H9 (cell line): Measurements from ENCODE around the gene ACAD9. TPM values are rescaled to one million over a fixed set of nuclear protein-coding genes. Genes with fewer than 3 reads are reported as not detected.
A peak's percentile ranks its signal among the peaks of the same experiment; 100 is the strongest.

Experiments used
- DNase-seq: peaks from one replicate; pipeline ENCODE4 v3.0.0-alpha.2; 2017
- H2AFZ ChIP-seq: one replicate; pipeline ENCODE4 v1.6.1; 2013; ENCODE audit warnings: mild to moderate bottlenecking, low read length, control low read depth, moderate library complexity
- H2AK5ac ChIP-seq: 2 replicates; pipeline ENCODE4 v1.6.1; 2013; ENCODE audit warnings: low read length, control low read depth, mixed read lengths; ENCODE audit not compliant: insufficient read length
- H2BK120ac ChIP-seq: one replicate; pipeline ENCODE4 v1.6.1; 2013; ENCODE audit warnings: low read depth, mild to moderate bottlenecking, low read length, control low read depth, inconsistent platforms; ENCODE audit not compliant: poor library complexity, severe bottlenecking
- H2BK12ac ChIP-seq: 2 replicates; pipeline ENCODE4 v1.6.1; 2013; ENCODE audit warnings: low read length, control low read depth, mixed read lengths, low read depth; ENCODE audit not compliant: insufficient read length
- H2BK15ac ChIP-seq: 2 replicates; pipeline ENCODE4 v1.6.1; 2013; ENCODE audit warnings: low read depth, low read length, control low read depth
- H2BK20ac ChIP-seq: one replicate; pipeline ENCODE4 v1.6.1; 2013; ENCODE audit warnings: low read depth, mild to moderate bottlenecking, low read length, control low read depth, inconsistent platforms; ENCODE audit not compliant: poor library complexity, severe bottlenecking
- H2BK5ac ChIP-seq: 2 replicates; pipeline ENCODE4 v1.6.1; 2013; ENCODE audit warnings: low read length, control low read depth, mixed read lengths; ENCODE audit not compliant: insufficient read length
- H3K14ac ChIP-seq: 2 replicates; pipeline ENCODE4 v1.6.1; 2013; ENCODE audit warnings: low read length, control low read depth; ENCODE audit not compliant: insufficient read depth
- H3K18ac ChIP-seq: 2 replicates; pipeline ENCODE4 v1.6.1; 2013; ENCODE audit warnings: low read depth, mild to moderate bottlenecking, mixed read lengths, low read length, control low read depth; ENCODE audit not compliant: insufficient read length
- H3K23ac ChIP-seq: 2 replicates; pipeline ENCODE4 v1.6.1; 2013; ENCODE audit warnings: low read length, control low read depth, mixed read lengths, low read depth; ENCODE audit not compliant: insufficient read length
- H3K23me2 ChIP-seq: 2 replicates; pipeline ENCODE4 v1.6.1; 2013; ENCODE audit warnings: low read depth, mild to moderate bottlenecking, mixed read lengths, low read length, control low read depth; ENCODE audit not compliant: insufficient read length, poor library complexity, severe bottlenecking
- H3K27ac ChIP-seq: 2 replicates; pipeline ENCODE4 v1.5.1; 2013; ENCODE audit warnings: low read length, control low read depth, mixed read lengths, low read depth; ENCODE audit not compliant: insufficient read length
- H3K27me3 ChIP-seq: 2 replicates; pipeline ENCODE4 v1.6.1; 2013; ENCODE audit warnings: low read length, control low read depth, inconsistent platforms; ENCODE audit not compliant: insufficient read depth
- H3K4ac ChIP-seq: 2 replicates; pipeline ENCODE4 v1.6.1; 2013; ENCODE audit warnings: low read depth, mild to moderate bottlenecking, control low read depth, inconsistent platforms, low read length, moderate library complexity
- H3K4me1 ChIP-seq: 2 replicates; pipeline ENCODE4 v1.6.1; 2013; ENCODE audit warnings: low read length, control low read depth, inconsistent platforms; ENCODE audit not compliant: insufficient read depth
- H3K4me2 ChIP-seq: 2 replicates; pipeline ENCODE4 v1.6.1; 2013; ENCODE audit warnings: low read length, control low read depth, mixed read lengths; ENCODE audit not compliant: insufficient read length, insufficient read depth
- H3K56ac ChIP-seq: 2 replicates; pipeline ENCODE4 v1.6.1; 2013; ENCODE audit warnings: low read depth, mild to moderate bottlenecking, mixed read lengths, low read length, control low read depth; ENCODE audit not compliant: insufficient read length
- H3K79me1 ChIP-seq: 2 replicates; pipeline ENCODE4 v1.6.1; 2013; ENCODE audit warnings: low read depth, mild to moderate bottlenecking, moderate library complexity, low read length, control low read depth, inconsistent platforms; ENCODE audit not compliant: insufficient read depth, poor library complexity, severe bottlenecking
- H3K79me2 ChIP-seq: 2 replicates; pipeline ENCODE4 v1.6.1; 2013; ENCODE audit warnings: low read length, control low read depth, inconsistent platforms; ENCODE audit not compliant: insufficient read depth
- H3K9ac ChIP-seq: 2 replicates; pipeline ENCODE4 v1.6.1; 2013; ENCODE audit warnings: low read length, control low read depth, mixed read lengths; ENCODE audit not compliant: insufficient read length; ENCODE audit errors: extremely low read depth
- H3K9me3 ChIP-seq: one replicate; pipeline ENCODE4 v1.6.1; 2013; ENCODE audit warnings: low read depth, low read length, inconsistent platforms; ENCODE audit not compliant: control insufficient read depth
- H3T11ph ChIP-seq: one replicate; pipeline ENCODE4 v1.6.1; 2013; ENCODE audit warnings: mild to moderate bottlenecking, low read length, control low read depth, inconsistent platforms
- H4K20me1 ChIP-seq: one replicate; pipeline ENCODE4 v1.6.1; 2013; ENCODE audit not compliant: control insufficient read depth, insufficient read length, insufficient read depth
- H4K5ac ChIP-seq: 2 replicates; pipeline ENCODE4 v1.6.1; 2013; ENCODE audit warnings: low read depth, mild to moderate bottlenecking, mixed read lengths, low read length, control low read depth; ENCODE audit not compliant: insufficient read length
- H4K8ac ChIP-seq: replicated peaks from 2 replicates; pipeline ENCODE4 v1.6.1; 2013; ENCODE audit warnings: low read length, control low read depth, mixed read lengths, low read depth; ENCODE audit not compliant: insufficient read length
- H4K91ac ChIP-seq: 2 replicates; pipeline ENCODE4 v1.6.1; 2013; ENCODE audit warnings: low read depth, mild to moderate bottlenecking, moderate library complexity, mixed read lengths, low read length, control low read depth; ENCODE audit not compliant: insufficient read length
- H3K27ac Mint-ChIP-seq, 3 experiments: 2 replicates in 2 of 3; 3 replicates in 1 of 3; pipeline ENCODE4 v1.8.0; 2020 to 2021; ENCODE audit warnings: mixed read lengths in 3 of 3, mild to moderate bottlenecking in 1 of 3, moderate library complexity in 1 of 3
- H3K27me3 Mint-ChIP-seq: 2 replicates; pipeline ENCODE4 v1.8.0; 2021; ENCODE audit warnings: low read depth, mild to moderate bottlenecking, moderate library complexity, mixed read lengths
- H3K36me3 Mint-ChIP-seq, 3 experiments: 2 replicates in 2 of 3; 3 replicates in 1 of 3; pipeline ENCODE4 v1.8.0; 2020 to 2021; ENCODE audit warnings: low read depth in 3 of 3, mixed read lengths in 3 of 3; ENCODE audit not compliant: insufficient read depth in 1 of 3
- H3K4me1 Mint-ChIP-seq, 2 experiments: 2 replicates each; pipeline ENCODE4 v1.8.0; 2020; ENCODE audit warnings: mixed read lengths in 2 of 2
- H3K4me3 Mint-ChIP-seq, 2 experiments: 2 replicates in 1 of 2; 3 replicates in 1 of 2; pipeline ENCODE4 v1.8.0; 2020 to 2021; ENCODE audit warnings: mild to moderate bottlenecking in 2 of 2, mixed read lengths in 2 of 2, moderate library complexity in 1 of 2
- H3K9me3 Mint-ChIP-seq, 2 experiments: 2 replicates in 1 of 2; 3 replicates in 1 of 2; pipeline ENCODE4 v1.8.0; 2020; ENCODE audit warnings: mild to moderate bottlenecking in 2 of 2, mixed read lengths in 2 of 2, moderate library complexity in 1 of 2
- CTCF ChIP-seq: fragments of 200-600 bp; sonication (generic); conservative IDR thresholded peaks from 3 replicates; pipeline ENCODE4 v1.8.0; 2021; ENCODE audit warnings: antibody characterized with exemption, mild to moderate bottlenecking
- WGBS: extraction: QIAGEN DNeasy Blood & Tissue Kit; methylation state at CpG from one replicate; pipeline ENCODE4 v1.1.7; 2013; ENCODE audit warnings: missing lambda C conversion rate, low lambda C conversion rate, mixed read lengths; ENCODE audit not compliant: insufficient read length; ENCODE audit errors: extremely low coverage; 5-methylcytosine and 5-hydroxymethylcytosine counted together
- total RNA-seq: library from RNA; stranded (reverse); gene quantifications from 2 replicates; pipeline ENCODE4 v1.2.1, GENCODE V29; 2021

ACAD9 gene
- total RNA-seq, 1 experiment from 2014 or later, result 43.1 TPM

GRCh38 chr3:128848936-128849335, 30.5 kb upstream of the ACAD9 start:
- no peak overlapping the region for H4K91ac ChIP-seq
- no peak overlapping the region for H3K14ac ChIP-seq
- no peak overlapping the region for H3K27ac ChIP-seq
- no peak overlapping the region for H2BK12ac ChIP-seq
- no peak overlapping the region for H4K5ac ChIP-seq
- H3K27me3 Mint-ChIP-seq, result no peaks in the 10 kb centered on the region
- H2BK15ac ChIP-seq, result no peak overlapping the region
- peak overlapping the region in 1 of 3 experiments; percentile 68; a peak in 1 of 7 replicates for H3K27ac Mint-ChIP-seq
- no peak overlapping the region for H3K23ac ChIP-seq
- H4K8ac ChIP-seq, result no peak overlapping the region
- H3K4me2 ChIP-seq, result no peak overlapping the region
- H2BK120ac ChIP-seq, result no peak overlapping the region
- H3K4me1 ChIP-seq, result no peaks in the 10 kb centered on the region
- H3K9me3 Mint-ChIP-seq, result peaks cover 7 to 13% of the 10 kb centered on the region in 2 experiments
- no peak overlapping the region for H3K4ac ChIP-seq
- no peaks in the 10 kb centered on the region for H3K79me2 ChIP-seq
- no CpG with 5 or more reads among the region's 13 CpGs for WGBS
- H3K4me1 Mint-ChIP-seq, result peaks cover 22 to 24% of the 10 kb centered on the region in 2 experiments
- H2AK5ac ChIP-seq, result no peak overlapping the region
- peaks cover 2% of the 10 kb centered on the region for H3K9me3 ChIP-seq
- peaks cover 6% of the 10 kb centered on the region for H3K23me2 ChIP-seq
- DNase-seq, result no peak
- H3K79me1 ChIP-seq, result no peaks in the 10 kb centered on the region
- no peak overlapping the region for H3K56ac ChIP-seq
- H3T11ph ChIP-seq, result no peak overlapping the region
- H3K27me3 ChIP-seq, result no peaks in the 10 kb centered on the region
- no peak overlapping the region for H2AFZ ChIP-seq
- peaks cover 0 to 3% (median 0%) of the 10 kb centered on the region in 3 experiments; a peak in 2 of 7 replicates for H3K36me3 Mint-ChIP-seq
- H3K4me3 Mint-ChIP-seq, result no peak overlapping the region; a peak in 2 of 5 replicates
- H3K9ac ChIP-seq, result no peak overlapping the region
- H2BK5ac ChIP-seq, result no peak overlapping the region
- no peak for TF ChIP-seq CTCF
- no peaks in the 10 kb centered on the region for H4K20me1 ChIP-seq
- H2BK20ac ChIP-seq, result no peak overlapping the region
- H3K18ac ChIP-seq, result no peak overlapping the region
